GM23338 (cell line): ENCODE results near the gene TMPRSS5. TPM values are rescaled to one million over a fixed set of nuclear protein-coding genes. Genes with fewer than 3 reads are reported as not detected.

Experiments
- ATAC-seq: fragments of 200-7000 bp; cut with Tn5 transposase; 3 replicates; pipeline ENCODE4 v1.9.1; 2020
- DNase-seq: peaks from one replicate; pipeline ENCODE4 v3.0.0-alpha.2; 2015; ENCODE audit warnings: low spot score
- H2AFZ ChIP-seq: fragments of 200-600 bp; sonication (generic); 2 replicates; pipeline ENCODE4 v1.8.0; 2016; ENCODE audit warnings: antibody characterized with exemption, mild to moderate bottlenecking, moderate library complexity
- H3F3A ChIP-seq: fragments of 200-600 bp; sonication (generic); replicated peaks from 2 replicates; pipeline ENCODE4 v1.8.0; 2017; ENCODE audit warnings: antibody characterized with exemption, mixed run types, low read depth
- H3K27ac ChIP-seq: fragments of 200-600 bp; sonication (generic); 2 replicates; pipeline ENCODE4 v1.6.1; 2016; ENCODE audit warnings: low read depth
- H3K27me3 ChIP-seq: fragments of 200-600 bp; sonication (generic); 2 replicates; pipeline ENCODE4 v1.8.0; 2016; ENCODE audit warnings: mild to moderate bottlenecking, mixed run types, moderate library complexity; ENCODE audit not compliant: insufficient read depth
- H3K36me3 ChIP-seq: fragments of 200-600 bp; sonication (generic); 2 replicates; pipeline ENCODE4 v1.8.0; 2016; ENCODE audit warnings: mild to moderate bottlenecking; ENCODE audit not compliant: insufficient read depth
- H3K4me1 ChIP-seq: fragments of 200-600 bp; sonication (generic); 2 replicates; pipeline ENCODE4 v1.8.0; 2016; ENCODE audit warnings: mild to moderate bottlenecking, moderate library complexity; ENCODE audit not compliant: insufficient read depth
- H3K4me2 ChIP-seq: fragments of 200-600 bp; sonication (generic); 2 replicates; pipeline ENCODE4 v1.7.1; 2017; ENCODE audit warnings: mixed run types
- H3K4me3 ChIP-seq: fragments of 200-600 bp; sonication (generic); 2 replicates; pipeline ENCODE4 v1.6.1; 2016; ENCODE audit warnings: mixed run types
- H3K79me2 ChIP-seq: fragments of 200-600 bp; sonication (generic); replicated peaks from 2 replicates; pipeline ENCODE4 v1.8.0; 2017; ENCODE audit warnings: mild to moderate bottlenecking; ENCODE audit not compliant: insufficient read depth
- H3K9me2 ChIP-seq: fragments of 200-600 bp; sonication (generic); 2 replicates; pipeline ENCODE4 v1.8.0; 2017; ENCODE audit not compliant: insufficient read depth
- H4K20me1 ChIP-seq: fragments of 200-600 bp; sonication (generic); replicated peaks from 2 replicates; pipeline ENCODE4 v1.8.0; 2017; ENCODE audit warnings: mild to moderate bottlenecking; ENCODE audit not compliant: insufficient read depth
- H3K27ac Mint-ChIP-seq: 2 replicates; pipeline ENCODE4 v1.8.0; 2020; ENCODE audit warnings: inconsistent platforms, mild to moderate bottlenecking, moderate library complexity, mixed read lengths
- H3K27me3 Mint-ChIP-seq: 3 replicates; pipeline ENCODE4 v1.8.0; 2022; ENCODE audit warnings: low read depth, mild to moderate bottlenecking, moderate library complexity, mixed read lengths, inconsistent platforms; ENCODE audit not compliant: insufficient read depth, poor library complexity
- H3K36me3 Mint-ChIP-seq: 3 replicates; pipeline ENCODE4 v1.8.0; 2021; ENCODE audit warnings: low read depth, mild to moderate bottlenecking, inconsistent platforms, moderate library complexity, mixed read lengths
- H3K4me1 Mint-ChIP-seq: 3 replicates; pipeline ENCODE4 v1.8.0; 2020; ENCODE audit warnings: mild to moderate bottlenecking, inconsistent platforms, mixed read lengths
- H3K4me3 Mint-ChIP-seq: 3 replicates; pipeline ENCODE4 v1.8.0; 2021; ENCODE audit warnings: moderate library complexity, mild to moderate bottlenecking, inconsistent platforms, mixed read lengths
- H3K9me3 Mint-ChIP-seq: 3 replicates; pipeline ENCODE4 v1.8.0; 2020; ENCODE audit warnings: moderate library complexity, mild to moderate bottlenecking, inconsistent platforms, mixed read lengths
- CREB1 ChIP-seq: fragments of 250-450 bp; sonication (Bioruptor Pico); IDR thresholded peaks from 2 replicates; pipeline ENCODE4 v1.5.0; 2020; ENCODE audit warnings: low read depth, mild to moderate bottlenecking, moderate library complexity
- ETS1 ChIP-seq: IDR thresholded peaks from 2 replicates; pipeline ENCODE4 v1.6.1; 2016; ENCODE audit warnings: antibody characterized with exemption
- EZH2 ChIP-seq: fragments of 200-600 bp; sonication (generic); IDR thresholded peaks from one replicate; pipeline ENCODE4 v1.8.0; 2017; ENCODE audit warnings: antibody characterized with exemption, mild to moderate bottlenecking, low read depth; ENCODE audit not compliant: unreplicated experiment
- EZH2phosphoT487 ChIP-seq: fragments of 200-600 bp; sonication (generic); IDR thresholded peaks from one replicate; pipeline ENCODE4 v1.8.1; 2018; ENCODE audit warnings: antibody characterized with exemption; ENCODE audit not compliant: unreplicated experiment
- JUNB ChIP-seq: IDR thresholded peaks from one replicate; pipeline ENCODE4 v1.6.1; 2016; ENCODE audit warnings: antibody characterized with exemption; ENCODE audit not compliant: unreplicated experiment
- NANOG ChIP-seq: IDR thresholded peaks from 2 replicates; pipeline ENCODE4 v1.6.1; 2016; ENCODE audit warnings: antibody characterized with exemption, borderline replicate concordance
- POLR2AphosphoS5 ChIP-seq: IDR thresholded peaks from 2 replicates; pipeline ENCODE4 v1.6.1; 2016; ENCODE audit warnings: antibody characterized with exemption, low read depth
- STAT1 ChIP-seq: IDR thresholded peaks from one replicate; pipeline ENCODE4 v1.6.1; 2016; ENCODE audit warnings: antibody characterized with exemption; ENCODE audit not compliant: unreplicated experiment
- ZNF331 ChIP-seq: fragments of 250-450 bp; sonication (Bioruptor Pico); IDR thresholded peaks from 2 replicates; pipeline ENCODE4 v1.5.0; 2020; ENCODE audit warnings: low read depth, mild to moderate bottlenecking, moderate library complexity
- ZNF462 ChIP-seq: fragments of 250-450 bp; sonication (Bioruptor Pico); IDR thresholded peaks from 2 replicates; pipeline ENCODE4 v1.5.0; 2020; ENCODE audit warnings: mild to moderate bottlenecking, moderate library complexity
- polyA plus RNA-seq: library from polyadenylated mRNA; unstranded; fragments of >200 nt; fragmentation: Nextera tagmentation; extraction: Ambion mirVana; gene quantifications from 2 replicates; pipeline ENCODE4 v1.2.1, GENCODE V29; 2016
- total RNA-seq: library from RNA; depleted of rRNA; stranded (reverse); fragments of >200 nt; shearing (Covaris generic); gene quantifications from 2 replicates; pipeline ENCODE4 v1.2.3, GENCODE V29; 2014
- TF ChIP-seq, protein P1 (sequence below), 2 experiments: fragments of 200-600 bp in 1 of 2; sonication (generic) in 1 of 2; conservative IDR thresholded peaks; 2 replicates each; pipeline versions ENCODE4 v1.5.1 to v1.6.1; 2016 to 2017; ENCODE audit warnings: antibody characterized with exemption in 2 of 2, low read depth in 2 of 2, mild to moderate bottlenecking in 2 of 2, moderate library complexity in 1 of 2

Gene TMPRSS5
- total and polyA plus RNA-seq, 2 experiments from 2014 or later = not detected

DNA sequence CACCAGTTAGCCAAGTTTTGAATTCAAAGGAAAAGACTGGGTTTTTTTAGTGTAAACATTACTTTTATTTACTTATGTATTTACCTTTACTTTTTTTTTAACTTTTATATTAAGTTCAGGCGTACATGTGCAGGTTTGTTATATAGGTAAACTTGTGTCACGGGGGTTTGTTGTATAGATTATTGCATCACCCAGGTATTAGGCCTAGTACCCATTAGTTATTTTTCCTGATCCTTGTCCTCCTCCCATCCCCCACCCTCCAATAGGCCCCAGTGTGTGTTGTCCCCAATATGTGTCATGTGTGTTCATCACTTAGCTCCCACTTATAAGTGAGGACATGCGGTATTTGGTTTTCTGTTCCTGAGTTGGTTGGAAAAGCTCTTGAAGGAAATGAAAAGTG lies 46.8 kb upstream of the TMPRSS5 start:
- no peaks in the 10 kb centered on the region for H3K4me1 Mint-ChIP-seq
- no peak for ATAC-seq
- peaks cover 24% of the 10 kb centered on the region for H3K36me3 Mint-ChIP-seq

DNA sequence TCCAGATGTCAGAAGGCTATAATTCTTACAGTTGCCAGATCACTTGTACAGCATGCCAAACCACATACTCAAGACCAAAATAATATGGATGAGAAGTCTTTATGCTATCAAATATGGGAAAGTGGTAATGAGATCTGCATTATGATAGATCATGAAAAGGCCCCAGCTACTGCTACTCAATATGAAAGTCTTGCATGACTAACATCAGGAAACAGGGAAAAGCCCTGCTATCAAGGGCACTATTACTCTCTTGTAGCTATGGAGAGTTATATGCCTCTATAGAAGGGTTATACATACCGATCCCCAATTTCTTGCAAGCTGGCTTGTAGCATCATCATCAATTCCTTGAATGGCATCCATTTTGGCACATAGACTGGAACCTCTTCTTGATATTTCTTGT lies 30.2 kb upstream of the TMPRSS5 start:
- H3K4me1 Mint-ChIP-seq = no peaks in the 10 kb centered on the region
- H3K36me3 ChIP-seq = peaks cover 14% of the 10 kb centered on the region; the same call in 1 of the 2 replicates
- TF ChIP-seq ZNF331 (CRISPR knock-in tag) (no peak), ZNF462 (CRISPR knock-in tag) (no peak), EZH2phosphoT487 (no peak), ETS1 (no peak), EZH2 (no peak), POLR2AphosphoS5 (no peak), NANOG (no peak), CREB1 (no peak)
- TF ChIP-seq, protein P1, sequence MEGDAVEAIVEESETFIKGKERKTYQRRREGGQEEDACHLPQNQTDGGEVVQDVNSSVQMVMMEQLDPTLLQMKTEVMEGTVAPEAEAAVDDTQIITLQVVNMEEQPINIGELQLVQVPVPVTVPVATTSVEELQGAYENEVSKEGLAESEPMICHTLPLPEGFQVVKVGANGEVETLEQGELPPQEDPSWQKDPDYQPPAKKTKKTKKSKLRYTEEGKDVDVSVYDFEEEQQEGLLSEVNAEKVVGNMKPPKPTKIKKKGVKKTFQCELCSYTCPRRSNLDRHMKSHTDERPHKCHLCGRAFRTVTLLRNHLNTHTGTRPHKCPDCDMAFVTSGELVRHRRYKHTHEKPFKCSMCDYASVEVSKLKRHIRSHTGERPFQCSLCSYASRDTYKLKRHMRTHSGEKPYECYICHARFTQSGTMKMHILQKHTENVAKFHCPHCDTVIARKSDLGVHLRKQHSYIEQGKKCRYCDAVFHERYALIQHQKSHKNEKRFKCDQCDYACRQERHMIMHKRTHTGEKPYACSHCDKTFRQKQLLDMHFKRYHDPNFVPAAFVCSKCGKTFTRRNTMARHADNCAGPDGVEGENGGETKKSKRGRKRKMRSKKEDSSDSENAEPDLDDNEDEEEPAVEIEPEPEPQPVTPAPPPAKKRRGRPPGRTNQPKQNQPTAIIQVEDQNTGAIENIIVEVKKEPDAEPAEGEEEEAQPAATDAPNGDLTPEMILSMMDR (conservative IDR thresholded peaks at IDR 0.05; ENCODE audit: low read depth in 2 of 2) = no peak

More for the DNA sequence above, 46.8 kb upstream of the TMPRSS5 start:
- H3K4me2 ChIP-seq = no peak overlapping the region
- H3K27me3 Mint-ChIP-seq = no peaks in the 10 kb centered on the region
- no peak for TF ChIP-seq STAT1
- no peak for TF ChIP-seq JUNB
- no peak for TF ChIP-seq CREB1
- TF ChIP-seq POLR2AphosphoS5 = no peak
- TF ChIP-seq EZH2phosphoT487 = no peak
- no peak for TF ChIP-seq EZH2
- H2AFZ ChIP-seq = no peak overlapping the region
- H3K4me3 ChIP-seq = no peak overlapping the region
- peak overlapping the region; percentile 23; the same call in 1 of the 2 replicates for H3K27ac Mint-ChIP-seq
- H3K27me3 ChIP-seq = no peaks in the 10 kb centered on the region
- H3K36me3 ChIP-seq = peaks cover 22% of the 10 kb centered on the region
- DNase-seq = no peak
- H3K9me3 Mint-ChIP-seq = no peaks in the 10 kb centered on the region
- no peaks in the 10 kb centered on the region for H3K4me1 ChIP-seq
- H4K20me1 ChIP-seq = no peaks in the 10 kb centered on the region; the same call in 1 of the 2 replicates
- no peaks in the 10 kb centered on the region for H3K79me2 ChIP-seq
- no peaks in the 10 kb centered on the region for H3F3A ChIP-seq
- no peak overlapping the region for H3K4me3 Mint-ChIP-seq
- H3K27ac ChIP-seq = no peak overlapping the region
- no peaks in the 10 kb centered on the region for H3K9me2 ChIP-seq

More for the DNA sequence above, 30.2 kb upstream of the TMPRSS5 start:
- H3F3A ChIP-seq = no peaks in the 10 kb centered on the region
- H2AFZ ChIP-seq = no peak overlapping the region
- H3K4me1 ChIP-seq = no peaks in the 10 kb centered on the region
- Mint-ChIP-seq H3K9me3 (no peaks in the 10 kb centered on the region), H3K36me3 (peaks cover 42% of the 10 kb centered on the region), H3K27me3 (no peaks in the 10 kb centered on the region), H3K4me3 (no peak overlapping the region), H3K27ac (no peak overlapping the region)
- ATAC-seq (no peak), DNase-seq (no peak)
- no peak overlapping the region for H3K4me2 ChIP-seq
- H3K27me3 ChIP-seq = no peaks in the 10 kb centered on the region
- no peak overlapping the region for H3K27ac ChIP-seq
- no peaks in the 10 kb centered on the region; the same call in 1 of the 2 replicates for H4K20me1 ChIP-seq
- H3K9me2 ChIP-seq = no peaks in the 10 kb centered on the region
- no peak overlapping the region for H3K4me3 ChIP-seq
- no peaks in the 10 kb centered on the region for H3K79me2 ChIP-seq
